VCaP (cell line): Measurements from ENCODE around the gene FLYWCH2.
A peak's percentile ranks its signal among the peaks of the same experiment; 100 is the strongest.

Experiments
- H3K27ac ChIP-seq: fragments of 450-650 bp; 2 replicates; pipeline ENCODE4 v1.5.1; 2017
- TF ChIP-seq, protein P1 (sequence below): fragments of 450-650 bp; conservative IDR thresholded peaks from 2 replicates; pipeline ENCODE4 v1.5.1; 2017; ENCODE audit warnings: mild to moderate bottlenecking, moderate library complexity

Gene FLYWCH2

DNA sequence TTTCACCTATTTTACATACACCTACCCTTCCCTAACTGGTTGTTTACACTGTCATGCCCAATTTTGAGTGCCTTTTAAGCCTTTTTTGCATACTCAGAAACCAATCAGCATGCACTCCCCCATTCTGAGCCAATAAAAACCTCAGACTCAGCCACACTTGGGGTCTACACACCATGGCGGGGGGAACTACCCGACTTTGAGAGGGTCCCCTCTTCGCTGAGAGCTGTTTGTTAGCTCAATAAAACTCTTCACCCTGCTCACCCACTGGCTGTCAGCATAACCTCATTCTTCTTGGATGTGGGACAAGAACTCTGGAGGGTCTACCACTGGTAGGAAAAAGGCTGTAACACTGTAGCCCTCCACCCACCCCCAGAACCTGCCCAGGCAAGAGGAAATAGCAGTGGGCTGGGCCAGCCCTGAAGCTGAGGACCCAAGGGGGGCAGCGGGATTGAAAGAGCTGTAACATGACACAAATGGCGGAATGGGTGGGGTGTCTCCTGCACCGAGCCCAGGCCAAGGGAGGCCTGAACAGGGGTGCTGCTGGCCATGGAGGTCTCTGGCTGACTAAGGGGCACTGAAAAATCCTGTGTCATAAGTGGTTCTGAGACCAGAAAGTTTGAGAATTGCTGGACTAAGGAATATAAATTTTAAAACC, 3.0 kb upstream of the FLYWCH2 start:
- no peak overlapping the region for H3K27ac ChIP-seq
- TF ChIP-seq, protein P1, sequence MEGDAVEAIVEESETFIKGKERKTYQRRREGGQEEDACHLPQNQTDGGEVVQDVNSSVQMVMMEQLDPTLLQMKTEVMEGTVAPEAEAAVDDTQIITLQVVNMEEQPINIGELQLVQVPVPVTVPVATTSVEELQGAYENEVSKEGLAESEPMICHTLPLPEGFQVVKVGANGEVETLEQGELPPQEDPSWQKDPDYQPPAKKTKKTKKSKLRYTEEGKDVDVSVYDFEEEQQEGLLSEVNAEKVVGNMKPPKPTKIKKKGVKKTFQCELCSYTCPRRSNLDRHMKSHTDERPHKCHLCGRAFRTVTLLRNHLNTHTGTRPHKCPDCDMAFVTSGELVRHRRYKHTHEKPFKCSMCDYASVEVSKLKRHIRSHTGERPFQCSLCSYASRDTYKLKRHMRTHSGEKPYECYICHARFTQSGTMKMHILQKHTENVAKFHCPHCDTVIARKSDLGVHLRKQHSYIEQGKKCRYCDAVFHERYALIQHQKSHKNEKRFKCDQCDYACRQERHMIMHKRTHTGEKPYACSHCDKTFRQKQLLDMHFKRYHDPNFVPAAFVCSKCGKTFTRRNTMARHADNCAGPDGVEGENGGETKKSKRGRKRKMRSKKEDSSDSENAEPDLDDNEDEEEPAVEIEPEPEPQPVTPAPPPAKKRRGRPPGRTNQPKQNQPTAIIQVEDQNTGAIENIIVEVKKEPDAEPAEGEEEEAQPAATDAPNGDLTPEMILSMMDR, result no peak

DNA sequence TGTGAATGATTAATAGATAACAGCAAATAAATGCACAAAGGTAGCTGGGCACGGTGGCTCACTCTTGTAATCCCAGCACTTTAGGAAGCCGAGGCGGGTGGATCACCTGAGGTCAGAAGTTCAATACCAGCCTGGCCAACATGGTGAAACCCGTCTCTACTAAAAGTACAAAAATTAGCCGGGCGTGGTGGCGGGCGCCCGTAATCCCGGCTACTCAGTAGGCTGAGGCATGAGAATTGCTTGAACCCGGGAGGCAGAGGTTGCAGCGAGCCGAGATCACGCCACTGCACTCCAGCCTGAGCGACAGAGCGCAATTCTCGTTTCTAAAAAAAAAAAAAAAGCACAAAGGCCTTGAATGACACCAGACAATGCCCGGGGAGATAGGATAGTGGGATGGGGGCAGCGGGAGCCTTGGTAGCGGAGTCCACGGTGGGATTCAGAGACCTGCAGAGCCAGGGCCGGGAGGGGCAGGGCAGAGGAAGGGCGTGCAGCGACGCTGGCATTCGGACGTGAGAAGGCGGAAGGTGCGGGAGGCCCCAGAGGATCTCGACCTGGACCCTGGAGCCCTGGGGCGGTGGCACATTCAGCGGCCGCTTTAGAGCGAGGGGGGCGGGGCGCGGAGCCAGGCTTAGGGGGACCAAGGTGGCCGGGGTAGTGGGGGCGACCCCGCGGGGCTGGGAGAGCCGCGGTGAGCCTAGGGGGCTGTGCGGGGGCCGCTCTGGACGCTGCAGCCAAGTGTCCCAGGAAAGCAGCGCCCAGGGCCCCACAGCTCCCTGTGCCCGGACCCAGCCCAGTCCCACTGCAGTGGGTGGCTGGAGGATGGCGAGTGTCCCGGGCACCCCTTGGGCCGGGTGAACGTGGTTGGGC, 999 bp upstream of the FLYWCH2 start:
- TF ChIP-seq, protein P1, result no peak
- H3K27ac ChIP-seq, result peak overlapping the region; percentile 82

DNA sequence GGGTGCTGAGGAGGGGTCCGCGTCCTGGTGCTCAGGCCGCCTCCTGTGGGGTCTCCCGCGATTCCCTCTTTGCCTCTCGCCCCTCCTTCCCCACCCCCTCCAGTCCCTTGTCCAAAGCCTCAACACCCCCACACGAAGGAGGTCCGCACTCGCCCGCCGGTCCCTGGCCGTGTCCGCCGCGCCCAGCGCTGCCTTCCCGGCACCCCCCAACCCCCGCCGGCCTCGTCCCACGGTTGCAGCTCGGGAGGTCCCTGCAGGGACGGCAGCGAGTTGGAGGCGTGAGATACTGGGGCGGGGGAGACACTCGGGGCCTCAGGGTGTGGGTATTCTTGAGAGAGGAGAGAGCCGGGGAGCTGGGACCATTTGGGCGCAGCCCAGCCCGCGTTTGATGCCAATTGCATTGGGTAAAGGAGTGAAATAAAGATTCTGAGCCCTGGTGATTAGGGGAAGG, 468 bp downstream of the FLYWCH2 start:
- H3K27ac ChIP-seq, result peak overlapping the region; percentile 82
- TF ChIP-seq, protein P1, result no peak

DNA sequence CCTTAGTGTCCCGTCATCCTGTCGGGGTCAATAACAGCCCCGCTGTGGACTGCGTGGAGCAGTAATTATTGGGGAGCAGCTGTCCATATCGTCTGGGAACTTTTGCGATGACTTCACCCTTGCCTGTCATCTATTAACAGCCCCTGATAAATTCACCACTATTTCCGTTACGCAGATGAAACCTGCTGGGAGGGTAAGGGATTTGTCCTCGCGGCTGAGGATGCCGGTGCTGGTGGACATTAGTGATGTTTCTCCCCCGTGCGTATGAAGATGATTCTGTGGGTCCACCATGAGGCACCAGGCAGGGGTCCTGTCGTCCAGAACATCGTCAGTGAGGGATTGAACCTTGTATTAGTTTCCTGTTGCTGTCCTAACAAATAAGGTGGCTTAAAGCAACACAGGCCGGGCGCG, 1.0 kb downstream of the FLYWCH2 start:
- TF ChIP-seq, protein P1, result no peak
- peak overlapping the region; percentile 82 for H3K27ac ChIP-seq

DNA sequence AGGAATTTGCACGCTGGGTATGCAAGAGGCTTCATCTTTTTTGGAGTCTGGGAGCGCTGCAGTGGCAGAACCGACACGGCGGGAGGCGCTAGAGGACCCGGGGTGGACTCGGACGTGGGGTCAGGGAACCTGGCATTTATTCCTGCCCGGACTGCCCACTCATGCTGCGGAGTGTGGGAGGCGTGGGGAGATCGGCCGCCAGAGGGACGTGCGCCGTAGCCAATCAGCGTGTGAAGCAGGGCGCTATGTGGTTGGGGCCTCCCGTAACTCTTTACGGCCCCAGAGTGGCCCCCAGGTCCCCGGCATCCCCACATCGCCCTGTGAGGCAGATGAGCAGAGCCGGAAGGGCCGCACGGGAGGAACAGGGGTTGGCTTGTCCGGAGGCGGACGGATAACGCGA, 11.2 kb downstream of the FLYWCH2 start:
- H3K27ac ChIP-seq, result no peak overlapping the region
- TF ChIP-seq, protein P1, result no peak

DNA sequence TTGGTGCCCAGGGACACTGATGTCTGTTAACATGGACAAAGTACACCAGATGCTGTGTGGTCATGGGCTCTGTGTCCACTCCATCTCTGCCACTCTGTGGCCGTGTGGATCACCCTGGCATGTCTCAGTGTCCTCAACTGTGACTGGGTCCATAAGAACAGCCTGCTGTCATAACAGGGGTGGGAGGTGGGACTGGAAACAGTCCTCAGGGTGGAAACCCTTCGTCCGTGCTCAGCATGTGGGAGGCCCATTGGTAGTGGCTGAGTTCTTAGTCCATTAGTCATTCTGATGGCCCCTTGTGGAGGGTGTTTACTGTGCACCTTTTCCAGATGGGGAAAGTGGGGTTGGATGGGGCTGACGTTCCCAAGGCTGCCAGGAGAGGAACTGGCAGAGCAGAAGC, 12.8 kb downstream of the FLYWCH2 start:
- H3K27ac ChIP-seq, result no peak overlapping the region
- TF ChIP-seq, protein P1, result no peak

DNA sequence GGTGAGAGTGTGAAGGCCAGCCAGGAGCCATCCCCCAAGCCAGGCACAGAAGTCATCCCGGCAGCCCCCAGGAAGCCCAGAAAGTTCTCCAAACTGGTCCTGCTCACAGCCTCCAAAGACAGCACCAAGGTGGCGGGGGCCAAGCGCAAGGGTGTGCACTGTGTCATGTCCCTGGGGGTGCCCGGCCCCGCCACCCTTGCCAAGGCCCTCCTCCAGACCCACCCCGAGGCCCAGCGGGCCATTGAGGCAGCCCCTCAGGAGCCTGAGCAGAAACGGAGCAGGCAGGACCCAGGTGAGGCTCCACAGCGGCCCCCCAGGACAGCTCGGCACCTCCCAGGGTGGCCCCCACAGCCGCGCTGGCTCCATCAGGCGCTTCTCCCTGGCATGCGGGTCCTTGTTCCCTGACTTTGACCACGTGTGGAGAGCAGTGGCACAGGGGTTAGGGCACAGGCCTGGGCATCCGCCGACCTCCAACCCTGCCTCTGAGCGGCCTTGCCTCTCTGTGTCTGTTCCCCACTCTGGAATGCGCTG, 13.5 kb downstream of the FLYWCH2 start:
- TF ChIP-seq, protein P1, result no peak

More for the DNA sequence above, 13.5 kb downstream of the FLYWCH2 start:
- H3K27ac ChIP-seq, result no peak overlapping the region
